HG03064 (cell line): ENCODE measurements around the gene CNN1.
"Not testable (repeated sequence)": the region's sequence is repeated elsewhere in the genome, so short reads cannot be mapped to it uniquely, and the experiment has no call there.

Experiments used
- ATAC-seq: cut with Tn5 transposase; IDR thresholded peaks from one replicate; pipeline ENCODE4 v1.9.1; 2021; ENCODE audit warnings: low read depth; ENCODE audit not compliant: unreplicated experiment

CNN1 gene

GRCh38 chr19:11598103-11598483 lies 59.4 kb downstream of the CNN1 start:
- ATAC-seq: no peak

GRCh38 chr19:11598746-11599145 lies 60.1 kb downstream of the CNN1 start:
- ATAC-seq: no peak

DNA sequence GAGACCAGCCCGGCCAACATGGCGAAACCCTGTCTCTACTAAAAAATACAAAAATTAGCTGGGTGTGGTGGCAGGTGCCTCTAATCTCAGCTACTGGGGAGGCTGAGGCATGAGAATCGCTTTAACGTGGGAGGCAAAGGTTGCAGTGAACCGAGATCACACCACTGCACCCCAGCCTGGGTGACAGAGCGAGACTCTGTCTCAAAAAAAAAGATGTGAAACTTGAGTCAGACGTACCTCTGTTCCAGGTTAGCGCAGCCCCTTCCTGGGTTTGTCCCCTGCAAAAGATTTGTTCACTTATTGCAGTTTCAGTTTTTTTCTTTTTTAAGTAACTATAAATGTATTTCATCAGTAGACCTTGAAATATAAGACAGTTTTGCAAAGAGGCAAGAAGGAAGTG lies 61.1 kb downstream of the CNN1 start:
- not testable (repeated sequence) for ATAC-seq
